GM23338 (cell line): ENCODE measurements around the gene SPINT1. TPM values are rescaled to one million over a fixed set of nuclear protein-coding genes. Genes with fewer than 3 reads are reported as not detected.

Source experiments
- EZH2phosphoT487 ChIP-seq: fragments of 200-600 bp; sonication (generic); IDR thresholded peaks from one replicate; pipeline ENCODE4 v1.8.1; 2018; ENCODE audit warnings: antibody characterized with exemption; ENCODE audit not compliant: unreplicated experiment
- JUNB ChIP-seq: IDR thresholded peaks from one replicate; pipeline ENCODE4 v1.6.1; 2016; ENCODE audit warnings: antibody characterized with exemption; ENCODE audit not compliant: unreplicated experiment
- POLR2AphosphoS5 ChIP-seq: IDR thresholded peaks from 2 replicates; pipeline ENCODE4 v1.6.1; 2016; ENCODE audit warnings: antibody characterized with exemption, low read depth
- STAT1 ChIP-seq: IDR thresholded peaks from one replicate; pipeline ENCODE4 v1.6.1; 2016; ENCODE audit warnings: antibody characterized with exemption; ENCODE audit not compliant: unreplicated experiment
- ZNF114 ChIP-seq: fragments of 250-450 bp; sonication (Bioruptor Pico); IDR thresholded peaks from 2 replicates; pipeline ENCODE4 v1.5.0; 2020; ENCODE audit warnings: mild to moderate bottlenecking, moderate library complexity
- polyA plus RNA-seq: library from polyadenylated mRNA; unstranded; fragments of >200 nt; fragmentation: Nextera tagmentation; extraction: Ambion mirVana; gene quantifications from 2 replicates; pipeline ENCODE4 v1.2.1, GENCODE V29; 2016
- small RNA-seq: library from RNA; depleted of rRNA; stranded (forward); fragments of <200 nt; gene quantifications from one replicate; pipeline ENCODE3, GENCODE V24; 2014; ENCODE audit warnings: low replicate concordance
- total RNA-seq: library from RNA; depleted of rRNA; stranded (reverse); fragments of >200 nt; shearing (Covaris generic); gene quantifications from 2 replicates; pipeline ENCODE4 v1.2.3, GENCODE V29; 2014; rRNA removed
- TF ChIP-seq, protein P1 (sequence below): IDR thresholded peaks from 2 replicates; pipeline ENCODE4 v1.6.1; 2016; ENCODE audit warnings: antibody characterized with exemption

Gene SPINT1
- total and polyA plus RNA-seq, 2 experiments from 2014 or later = 41.3 to 253 TPM

DNA sequence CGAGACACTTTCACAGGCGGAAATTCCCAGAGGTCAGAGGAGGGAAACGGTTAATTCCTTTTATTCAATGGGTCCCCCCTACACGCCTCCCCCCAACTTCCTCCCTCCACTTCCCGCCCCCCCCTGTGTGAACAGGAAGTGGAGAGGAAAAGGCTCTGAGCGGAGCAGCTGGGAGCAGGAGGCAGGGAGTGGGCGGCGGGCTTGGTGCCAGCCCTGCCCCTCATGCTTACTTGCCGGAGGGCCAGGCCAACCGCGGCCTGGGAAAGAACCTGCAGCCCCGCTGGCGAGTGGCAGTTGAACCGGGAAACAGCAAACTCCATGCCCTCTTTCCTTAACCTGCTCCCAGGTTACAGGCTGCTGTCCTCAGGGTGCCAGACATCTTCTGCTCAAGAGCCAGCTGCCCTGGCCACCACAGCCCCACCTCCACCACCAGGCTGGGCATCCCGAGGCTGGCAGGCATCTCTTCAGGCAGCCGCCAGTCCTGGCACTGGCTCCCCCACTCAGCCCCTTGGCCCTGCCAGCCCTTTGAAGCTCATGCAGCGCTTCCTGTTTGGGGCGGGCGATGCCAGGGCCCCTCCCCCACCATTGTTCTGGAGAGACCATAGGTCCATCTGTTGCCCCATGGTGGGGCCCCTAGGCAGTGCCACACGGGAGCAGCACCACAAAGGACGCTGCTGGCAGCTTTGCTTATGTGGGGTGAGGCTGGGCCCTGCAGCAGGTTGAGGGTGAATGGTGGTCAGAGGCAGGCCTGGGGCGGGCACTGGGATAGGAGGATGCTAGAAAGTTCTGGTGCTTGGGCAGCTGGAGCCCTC lies 63.3 kb downstream of the SPINT1 start (continued):
- TF ChIP-seq, protein P1, sequence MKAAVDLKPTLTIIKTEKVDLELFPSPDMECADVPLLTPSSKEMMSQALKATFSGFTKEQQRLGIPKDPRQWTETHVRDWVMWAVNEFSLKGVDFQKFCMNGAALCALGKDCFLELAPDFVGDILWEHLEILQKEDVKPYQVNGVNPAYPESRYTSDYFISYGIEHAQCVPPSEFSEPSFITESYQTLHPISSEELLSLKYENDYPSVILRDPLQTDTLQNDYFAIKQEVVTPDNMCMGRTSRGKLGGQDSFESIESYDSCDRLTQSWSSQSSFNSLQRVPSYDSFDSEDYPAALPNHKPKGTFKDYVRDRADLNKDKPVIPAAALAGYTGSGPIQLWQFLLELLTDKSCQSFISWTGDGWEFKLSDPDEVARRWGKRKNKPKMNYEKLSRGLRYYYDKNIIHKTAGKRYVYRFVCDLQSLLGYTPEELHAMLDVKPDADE = no peak
- no peak for TF ChIP-seq POLR2AphosphoS5
- no peak for TF ChIP-seq JUNB
- no peak for TF ChIP-seq STAT1
- no peak for TF ChIP-seq EZH2phosphoT487
- TF ChIP-seq ZNF114 (CRISPR knock-in tag) = no peak

Small RNAs within 50 kb of the gene (small RNA-seq; reads per million reads assigned to genes)
- not detected for gene AC025166.1

Other genes starting within 250 kb of the SPINT1 start
- gene KNL1, start 249.8 kb upstream of the SPINT1 start, total RNA-seq = 43.2 and 46.2 TPM in 2 replicates
- 16.7 and 18.5 TPM in 2 replicates for gene KNL1, start 249.8 kb upstream of the SPINT1 start, polyA plus RNA-seq
- 19.4 and 20.3 TPM in 2 replicates for gene RAD51, start 148.9 kb upstream of the SPINT1 start, total RNA-seq
- gene RAD51, start 148.9 kb upstream of the SPINT1 start, polyA plus RNA-seq = 19.5 and 26.2 TPM in 2 replicates
- 16.4 and 17.0 TPM in 2 replicates for gene RMDN3, start 88.8 kb upstream of the SPINT1 start, total RNA-seq
- gene RMDN3, start 88.8 kb upstream of the SPINT1 start, polyA plus RNA-seq = 13.0 and 15.6 TPM in 2 replicates
- 44.2 and 45.4 TPM in 2 replicates for gene GCHFR, start 80.0 kb upstream of the SPINT1 start, total RNA-seq
- gene GCHFR, start 80.0 kb upstream of the SPINT1 start, polyA plus RNA-seq = 38.9 and 40.2 TPM in 2 replicates
- gene C15orf62, start 74.1 kb upstream of the SPINT1 start, total RNA-seq = 0.08 and 0.80 TPM in 2 replicates
- gene C15orf62, start 74.1 kb upstream of the SPINT1 start, polyA plus RNA-seq = 0.16 and 0.68 TPM in 2 replicates
- 22.7 and 23.5 TPM in 2 replicates for gene ZFYVE19, start 37.0 kb upstream of the SPINT1 start, total RNA-seq
- gene ZFYVE19, start 37.0 kb upstream of the SPINT1 start, polyA plus RNA-seq = 8.5 and 9.8 TPM in 2 replicates
- gene DNAJC17, start 36.6 kb upstream of the SPINT1 start, total RNA-seq = 23.0 and 35.0 TPM in 2 replicates
- 77.6 and 81.6 TPM in 2 replicates for gene DNAJC17, start 36.6 kb upstream of the SPINT1 start, polyA plus RNA-seq
- gene PPP1R14D, start 15.3 kb upstream of the SPINT1 start, total RNA-seq = not detected in 2 replicates
- not detected in 2 replicates for gene PPP1R14D, start 15.3 kb upstream of the SPINT1 start, polyA plus RNA-seq
- gene RHOV, start 30.2 kb downstream of the SPINT1 start, total RNA-seq = 2.9 and 4.7 TPM in 2 replicates
- 3.0 and 4.4 TPM in 2 replicates for gene RHOV, start 30.2 kb downstream of the SPINT1 start, polyA plus RNA-seq
- gene VPS18, start 50.4 kb downstream of the SPINT1 start, total RNA-seq = 39.4 and 42.5 TPM in 2 replicates
- gene VPS18, start 50.4 kb downstream of the SPINT1 start, polyA plus RNA-seq = 4.7 and 5.9 TPM in 2 replicates
- gene DLL4, start 85.3 kb downstream of the SPINT1 start, total RNA-seq = 0.31 and 0.62 TPM in 2 replicates
- 0.64 and 0.99 TPM in 2 replicates for gene DLL4, start 85.3 kb downstream of the SPINT1 start, polyA plus RNA-seq
- 112 and 124 TPM in 2 replicates for gene CHAC1, start 109.4 kb downstream of the SPINT1 start, total RNA-seq
- 73.0 and 74.4 TPM in 2 replicates for gene CHAC1, start 109.4 kb downstream of the SPINT1 start, polyA plus RNA-seq